PC-3 (cell line): ENCODE data around the gene RBFOX2. TPM values are rescaled to one million over a fixed set of nuclear protein-coding genes. Genes with fewer than 3 reads are reported as not detected.

ENCODE experiments used
- ATAC-seq: fragments of 200-7000 bp; cut with Tn5 transposase; 2 replicates; pipeline ENCODE4 v1.9.1; 2020; ENCODE audit warnings: mild to moderate bottlenecking, moderate library complexity
- BruUV-seq: library from RNA; stranded (reverse); fragments of 400-500 nt; replicated peaks from 2 replicates; lab custom pipeline; 2021; lab: Mats Ljungman, UMichigan
- CTCF ChIA-PET: fragments of 300-600 bp; sonication (Branson Sonifier 250); formaldehyde crosslinking; loops from one replicate; lab custom pipeline; 2022; ENCODE audit warnings: antibody characterized with exemption; lab: Charles Lee
- POLR2A ChIA-PET: fragments of 300-600 bp; sonication (Branson Sonifier 250); formaldehyde crosslinking; loops from one replicate; lab custom pipeline; 2022; ENCODE audit warnings: antibody characterized with exemption; ENCODE audit not compliant: unreplicated experiment; lab: Charles Lee
- DNase-seq: peaks from one replicate; pipeline ENCODE4 v3.0.0-alpha.2; 2015
- H2AFZ ChIP-seq: fragments of 300-600 bp; sonication (generic); 2 replicates; pipeline ENCODE4 v1.6.0; 2016; ENCODE audit warnings: antibody characterized with exemption, low read length
- H3F3A ChIP-seq: fragments of 300-600 bp; sonication (generic); one replicate; pipeline ENCODE4 v1.6.0; 2017; ENCODE audit warnings: antibody characterized with exemption, low read length, control low read depth, mild to moderate bottlenecking; ENCODE audit not compliant: unreplicated experiment
- H3K27ac ChIP-seq: fragments of 300-600 bp; sonication (generic); 2 replicates; pipeline ENCODE4 v1.5.1; 2016; ENCODE audit warnings: mild to moderate bottlenecking, low read length
- H3K27me3 ChIP-seq: fragments of 300-600 bp; sonication (generic); 2 replicates; pipeline ENCODE4 v1.6.1; 2016; ENCODE audit warnings: low read length, mixed read lengths
- H3K36me3 ChIP-seq: fragments of 300-600 bp; sonication (generic); 2 replicates; pipeline ENCODE4 v1.6.1; 2016; ENCODE audit warnings: low read depth, mixed run types, low read length, mixed read lengths
- H3K4me1 ChIP-seq: fragments of 300-600 bp; sonication (generic); 2 replicates; pipeline ENCODE4 v1.5.1; 2016; ENCODE audit warnings: low read length; ENCODE audit not compliant: insufficient read depth
- H3K4me2 ChIP-seq: fragments of 300-600 bp; sonication (generic); 2 replicates; pipeline ENCODE4 v1.6.0; 2016; ENCODE audit warnings: low read length
- H3K4me3 ChIP-seq: fragments of 300-600 bp; sonication (generic); 2 replicates; pipeline ENCODE4 v1.5.1; 2016; ENCODE audit warnings: mild to moderate bottlenecking, low read length, mixed read lengths
- H3K79me2 ChIP-seq: fragments of 300-600 bp; sonication (generic); 2 replicates; pipeline ENCODE4 v1.6.1; 2017; ENCODE audit warnings: low read length, mixed read lengths
- H3K9ac ChIP-seq: fragments of 300-600 bp; sonication (generic); 2 replicates; pipeline ENCODE4 v1.6.0; 2016; ENCODE audit warnings: mild to moderate bottlenecking, low read length
- H3K9me2 ChIP-seq: fragments of 300-600 bp; sonication (generic); replicated peaks from 2 replicates; pipeline ENCODE4 v1.6.1; 2016; ENCODE audit warnings: mixed run types, low read length, mixed read lengths
- H3K9me3 ChIP-seq: fragments of 300-600 bp; sonication (generic); 2 replicates; pipeline ENCODE4 v1.6.1; 2016; ENCODE audit warnings: low read length, mixed read lengths
- H4K20me1 ChIP-seq: fragments of 300-600 bp; sonication (generic); 2 replicates; pipeline ENCODE4 v1.6.1; 2016; ENCODE audit warnings: low read length, mixed read lengths
- CTCF ChIP-seq: fragments of 300-600 bp; sonication (generic); conservative IDR thresholded peaks from 2 replicates; pipeline ENCODE4 v1.5.1; 2017; ENCODE audit warnings: antibody characterized with exemption, low read depth, mild to moderate bottlenecking, low read length
- EZH2 ChIP-seq: fragments of 300-600 bp; sonication (generic); IDR thresholded peaks from one replicate; pipeline ENCODE4 v1.6.1; 2017; ENCODE audit warnings: antibody characterized with exemption, mild to moderate bottlenecking, low read length; ENCODE audit not compliant: unreplicated experiment
- EZH2phosphoT487 ChIP-seq: fragments of 300-600 bp; sonication (generic); IDR thresholded peaks from 2 replicates; pipeline ENCODE4 v1.6.1; 2018; ENCODE audit warnings: mild to moderate bottlenecking, antibody characterized with exemption, low read length, borderline replicate concordance
- intact Hi-C: fragments of 100-400 bp; cut with micrococcal nuclease; formaldehyde crosslinking; loops from 2 replicates; pipeline ENCODE4 v1.9.0; 2023
- total RNA-seq: library from RNA; depleted of rRNA; stranded (reverse); fragments of >200 nt; gene quantifications from 2 replicates; pipeline ENCODE4 v1.2.3, GENCODE V29; 2014

RBFOX2 gene
- total RNA-seq, 1 experiment from 2014 or later: 75.1 TPM

GRCh38 chr22:35960854-35961253, 67.8 kb downstream of the RBFOX2 start:
- Histone ChIP-seq H3K9me2 (no peaks in the 10 kb centered on the region), H3K4me2 (no peak overlapping the region), H3K79me2 (peaks cover 65% of the 10 kb centered on the region), H3K27me3 (no peaks in the 10 kb centered on the region), H3K4me3 (no peak overlapping the region), H4K20me1 (0 out of 2 replicates have a peak, but pooled peaks cover 6% of the 10 kb centered on the region), H3K27ac (no peak overlapping the region), H3F3A (no peaks in the 10 kb centered on the region), H3K4me1 (no peaks in the 10 kb centered on the region), H3K36me3 (no peaks in the 10 kb centered on the region), H3K9ac (no peak overlapping the region), H3K9me3 (no peaks in the 10 kb centered on the region), H2AFZ (no peak overlapping the region)
- no peak for TF ChIP-seq CTCF
- TF ChIP-seq EZH2phosphoT487: no peak
- TF ChIP-seq EZH2: no peak
- CTCF ChIA-PET: no interaction called here
- intact Hi-C loops: no loop called here
- no TSS peak for BruUV-seq
- ATAC-seq: no peak
- POLR2A ChIA-PET: no interaction called here
- DNase-seq: no peak

GRCh38 chr22:35959121-35959800, 69.4 kb downstream of the RBFOX2 start:
- Histone ChIP-seq H3K4me2 (no peak overlapping the region), H3K9ac (no peak overlapping the region), H3K36me3 (no peaks in the 10 kb centered on the region), H3K79me2 (peaks cover 57% of the 10 kb centered on the region), H3K4me1 (no peaks in the 10 kb centered on the region), H3K27ac (no peak overlapping the region), H3F3A (no peaks in the 10 kb centered on the region), H3K9me2 (no peaks in the 10 kb centered on the region), H2AFZ (no peak overlapping the region), H3K4me3 (no peak overlapping the region), H4K20me1 (0 out of 2 replicates have a peak, but pooled peaks cover 6% of the 10 kb centered on the region), H3K9me3 (no peaks in the 10 kb centered on the region), H3K27me3 (no peaks in the 10 kb centered on the region)
- no TSS peak for BruUV-seq
- DNase-seq (no peak), ATAC-seq (no peak)
- no peak for TF ChIP-seq EZH2
- TF ChIP-seq EZH2phosphoT487: no peak
- POLR2A ChIA-PET: no interaction called here
- CTCF ChIA-PET: no interaction called here
- intact Hi-C loops: no loop called here

GRCh38 chr22:35958334-35958733, 70.3 kb downstream of the RBFOX2 start:
- no peak overlapping the region for H3K4me2 ChIP-seq
- H3K4me3 ChIP-seq: no peak overlapping the region
- H3K9me2 ChIP-seq: no peaks in the 10 kb centered on the region
- ATAC-seq (no peak), DNase-seq (no peak)
- ChIA-PET POLR2A (no interaction called here), CTCF (no interaction called here)
- peaks cover 49% of the 10 kb centered on the region for H3K79me2 ChIP-seq
- H2AFZ ChIP-seq: no peak overlapping the region
- H3K4me1 ChIP-seq: no peaks in the 10 kb centered on the region
- H3K9me3 ChIP-seq: no peaks in the 10 kb centered on the region
- intact Hi-C loops: no loop called here
- H4K20me1 ChIP-seq: 0 out of 2 replicates have a peak, but pooled peaks cover 6% of the 10 kb centered on the region
- no peak for TF ChIP-seq CTCF
- TF ChIP-seq EZH2phosphoT487: no peak
- TF ChIP-seq EZH2: no peak
- no peak overlapping the region for H3K27ac ChIP-seq
- no peaks in the 10 kb centered on the region for H3K36me3 ChIP-seq
- H3F3A ChIP-seq: no peaks in the 10 kb centered on the region
- no peak overlapping the region for H3K9ac ChIP-seq
- no peaks in the 10 kb centered on the region for H3K27me3 ChIP-seq
- BruUV-seq: no TSS peak
